Loucy (cell line): ENCODE results near the gene LDHAL6B.

Experiments
- EZH2phosphoT487 ChIP-seq: fragments of 200-600 bp; IDR thresholded peaks from 2 replicates; pipeline ENCODE4 v1.6.1; 2018; ENCODE audit warnings: antibody characterized with exemption, mild to moderate bottlenecking, moderate library complexity, borderline replicate concordance
- TF ChIP-seq, protein P1 (sequence below): fragments of 200-600 bp; sonication (generic); conservative IDR thresholded peaks from 2 replicates; pipeline ENCODE4 v1.5.1; 2014; ENCODE audit warnings: mild to moderate bottlenecking, antibody characterized with exemption, low read length

DNA sequence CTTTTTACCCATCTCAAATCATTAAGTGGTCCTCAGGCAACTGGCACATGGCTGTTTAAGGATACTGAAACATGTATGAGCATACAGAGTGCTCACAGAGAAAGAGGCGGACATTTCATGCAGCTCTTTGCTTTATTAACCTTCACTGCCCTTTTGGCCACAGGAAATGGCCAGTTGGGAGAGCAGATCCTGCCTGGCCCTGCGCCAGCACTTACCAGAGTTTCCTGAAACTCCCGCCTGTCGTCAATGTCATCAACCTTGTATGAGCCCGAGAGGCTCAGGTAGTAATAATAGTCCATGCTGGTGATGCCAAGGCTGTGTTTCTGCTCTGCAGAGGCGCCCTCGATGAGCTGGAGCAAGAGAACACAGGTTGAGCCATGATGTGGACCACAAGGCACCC lies 17.8 kb downstream of the LDHAL6B start:
- TF ChIP-seq, protein P1, sequence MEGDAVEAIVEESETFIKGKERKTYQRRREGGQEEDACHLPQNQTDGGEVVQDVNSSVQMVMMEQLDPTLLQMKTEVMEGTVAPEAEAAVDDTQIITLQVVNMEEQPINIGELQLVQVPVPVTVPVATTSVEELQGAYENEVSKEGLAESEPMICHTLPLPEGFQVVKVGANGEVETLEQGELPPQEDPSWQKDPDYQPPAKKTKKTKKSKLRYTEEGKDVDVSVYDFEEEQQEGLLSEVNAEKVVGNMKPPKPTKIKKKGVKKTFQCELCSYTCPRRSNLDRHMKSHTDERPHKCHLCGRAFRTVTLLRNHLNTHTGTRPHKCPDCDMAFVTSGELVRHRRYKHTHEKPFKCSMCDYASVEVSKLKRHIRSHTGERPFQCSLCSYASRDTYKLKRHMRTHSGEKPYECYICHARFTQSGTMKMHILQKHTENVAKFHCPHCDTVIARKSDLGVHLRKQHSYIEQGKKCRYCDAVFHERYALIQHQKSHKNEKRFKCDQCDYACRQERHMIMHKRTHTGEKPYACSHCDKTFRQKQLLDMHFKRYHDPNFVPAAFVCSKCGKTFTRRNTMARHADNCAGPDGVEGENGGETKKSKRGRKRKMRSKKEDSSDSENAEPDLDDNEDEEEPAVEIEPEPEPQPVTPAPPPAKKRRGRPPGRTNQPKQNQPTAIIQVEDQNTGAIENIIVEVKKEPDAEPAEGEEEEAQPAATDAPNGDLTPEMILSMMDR: no peak
- TF ChIP-seq EZH2phosphoT487: no peak
